HepG2 (cell line): ENCODE measurements around the gene SCIN. TPM values are rescaled to one million over a fixed set of nuclear protein-coding genes. Genes with fewer than 3 reads are reported as not detected.
A peak's percentile ranks its signal among the peaks of the same experiment; 100 is the strongest.

ENCODE experiments used
- ATAC-seq: fragments of 200-7000 bp; cut with Tn5 transposase; 3 replicates; pipeline ENCODE4 v1.9.1; 2020; ENCODE audit warnings: mild to moderate bottlenecking, moderate library complexity
- BruUV-seq: library from RNA; stranded (reverse); fragments of 400-500 nt; replicated peaks from 2 replicates; lab custom pipeline; 2021; lab: Mats Ljungman, UMichigan
- CTCF ChIA-PET: fragments of 300-600 bp; formaldehyde crosslinking; extraction: SDS; loops from one replicate; lab custom pipeline; 2021; ENCODE audit warnings: low total read pairs, inconsistent platforms, low intra/inter-chr PET ratio; lab: Yijun Ruan, JAX
- POLR2A ChIA-PET: fragments of 350-600 bp; sonication (Branson Sonifier 250); formaldehyde crosslinking; loops from one replicate; lab custom pipeline; 2020; ENCODE audit warnings: antibody characterized with exemption, inconsistent platforms; lab: Yijun Ruan, JAX
- DNase-seq: peaks from one replicate; pipeline ENCODE4 v3.0.0-alpha.2; 2015; ENCODE audit warnings: low spot score
- FAIRE-seq: peaks from 3 replicates; lab custom pipeline; 2011; peaks lifted over from hg19 to GRCh38; lab: Jason Lieb, UNC
- H2AFZ ChIP-seq: one replicate; pipeline ENCODE4 v1.6.1; 2011; ENCODE audit warnings: low read length, inconsistent platforms
- H3K27ac ChIP-seq: fragments of 300-600 bp; 3 replicates; pipeline ENCODE4 v1.8.0; 2011; ENCODE audit warnings: mixed run types, mild to moderate bottlenecking, mixed read lengths, low read length, inconsistent platforms; ENCODE audit not compliant: insufficient read depth; ENCODE audit errors: extremely low read length
- H3K27me3 ChIP-seq, 2 experiments: fragments of 200-600 bp in 1 of 2; 2 replicates in 1 of 2; 3 replicates in 1 of 2; pipeline versions ENCODE4 v1.6.0 to v1.8.0; 2011; ENCODE audit warnings: low read length in 2 of 2, mild to moderate bottlenecking in 2 of 2, moderate library complexity in 2 of 2, inconsistent platforms in 1 of 2; ENCODE audit not compliant: insufficient read depth in 2 of 2, control insufficient read depth in 1 of 2
- H3K36me3 ChIP-seq, 2 experiments: fragments of 200-600 bp in 1 of 2; replicated peaks in 1 of 2; 2 replicates in 1 of 2; 3 replicates in 1 of 2; pipeline versions ENCODE4 v1.5.1 to v1.8.0; 2011; ENCODE audit warnings: low read length in 2 of 2, inconsistent platforms in 1 of 2; ENCODE audit not compliant: insufficient read depth in 2 of 2, control insufficient read depth in 1 of 2
- H3K4me1 ChIP-seq: 2 replicates; pipeline ENCODE4 v1.5.1; 2012; ENCODE audit warnings: low read length, inconsistent platforms; ENCODE audit not compliant: insufficient read depth
- H3K4me2 ChIP-seq: 2 replicates; pipeline ENCODE4 v1.6.0; 2011; ENCODE audit warnings: low read depth, low read length, inconsistent platforms
- H3K4me3 ChIP-seq, 3 experiments: fragments of 200-600 bp in 1 of 3; sonication (generic), shearing (Covaris generic) in 1 of 3; replicated peaks in 1 of 3; 2 replicates each; pipeline ENCODE4 v1.5.1; 2011 to 2016; ENCODE audit warnings: low read length in 3 of 3, inconsistent platforms in 2 of 3, low read depth in 2 of 3, mild to moderate bottlenecking in 2 of 3, control low read depth in 1 of 3, mixed read lengths in 1 of 3; ENCODE audit not compliant: insufficient read depth in 1 of 3
- H3K79me2 ChIP-seq: one replicate; pipeline ENCODE4 v1.6.1; 2011; ENCODE audit warnings: low read length, inconsistent platforms; ENCODE audit not compliant: insufficient read depth
- H3K9ac ChIP-seq: 2 replicates; pipeline ENCODE4 v1.6.0; 2011; ENCODE audit warnings: mild to moderate bottlenecking, low read depth, low read length, inconsistent platforms; ENCODE audit not compliant: insufficient read depth
- H3K9me3 ChIP-seq: 2 replicates; pipeline ENCODE4 v1.5.1; 2012; ENCODE audit warnings: mild to moderate bottlenecking, low read length
- H4K20me1 ChIP-seq: 2 replicates; pipeline ENCODE4 v1.6.0; 2011; ENCODE audit warnings: inconsistent platforms, mild to moderate bottlenecking, low read length, moderate library complexity; ENCODE audit not compliant: insufficient read depth
- GPN1 ChIP-seq: sonication (generic); formaldehyde crosslinking; IDR thresholded peaks from 2 replicates; pipeline ENCODE4 v1.5.1; 2020; ENCODE audit warnings: missing genetic modification reagents, borderline replicate concordance
- KLF6 ChIP-seq: IDR thresholded peaks from 2 replicates; pipeline ENCODE4 v1.8.0; 2016; ENCODE audit warnings: missing biosample characterization, missing genetic modification reagents
- LCORL ChIP-seq, 2 experiments: fragments of 450-650 bp in 1 of 2; sonication (generic) in 1 of 2; formaldehyde crosslinking in 1 of 2; IDR thresholded peaks; 2 replicates each; pipeline versions ENCODE4 v1.5.0 to v1.6.1; 2017 to 2020; ENCODE audit warnings: antibody characterized with exemption in 1 of 2, missing genetic modification reagents in 1 of 2
- RBFOX2 ChIP-seq: fragments of 200-400 bp; formaldehyde crosslinking; IDR thresholded peaks from 2 replicates; pipeline ENCODE4 v1.6.1; 2017; ENCODE audit warnings: low read depth, mild to moderate bottlenecking, low read length
- ZNF776 ChIP-seq: sonication (generic); formaldehyde crosslinking; IDR thresholded peaks from 2 replicates; pipeline ENCODE4 v1.4.0; 2020; ENCODE audit warnings: mild to moderate bottlenecking, missing genetic modification reagents
- ZNF800 ChIP-seq: sonication (generic); formaldehyde crosslinking; IDR thresholded peaks from 2 replicates; pipeline ENCODE4 v1.4.0; 2020; ENCODE audit warnings: missing genetic modification reagents
- ZNF83 ChIP-seq: sonication (generic); formaldehyde crosslinking; IDR thresholded peaks from 2 replicates; pipeline ENCODE4 v1.4.0; 2020; ENCODE audit warnings: missing genetic modification reagents, mild to moderate bottlenecking, borderline replicate concordance
- WGBS: methylation state at CpG from one replicate; pipeline ENCODE4 v1.1.6; 2017; ENCODE audit warnings: low lambda C conversion rate; 5-methylcytosine and 5-hydroxymethylcytosine counted together
- in situ Hi-C: cut with HindIII; loops from 2 replicates; pipeline ENCODE4 v1.10.0; 2017; ENCODE audit warnings: low pct_unique_long_range_greater_than_20kb; ENCODE audit not compliant: extremely low pct_ligation_motif_present
- intact Hi-C: fragments of 100-400 bp; cut with micrococcal nuclease; formaldehyde crosslinking; loops from one replicate; pipeline ENCODE4 v1.10.0; 2022; ENCODE audit not compliant: unreplicated experiment
- polyA plus RNA-seq, 8 experiments: library from polyadenylated mRNA; depleted of rRNA in 3 of 8; stranded (reverse) in 7 of 8; unstranded in 1 of 8; fragments of >200 nt; fragmentation: Illumina TruSeq in 4 of 8; extraction: Trizol in 4 of 8; gene quantifications; 2 replicates each; pipeline versions ENCODE4 v1.2.1 to v1.2.3, GENCODE V29; 2011 to 2016; ENCODE audit warnings: low read depth in 4 of 8, missing spikeins in 1 of 8, mixed read lengths in 1 of 8; ENCODE audit not compliant: insufficient read depth in 1 of 8
- total RNA-seq, 5 experiments: library from RNA; depleted of rRNA; stranded (reverse); fragments of >200 nt; fragmentation: Illumina TruSeq; extraction: Trizol; gene quantifications; 2 replicates each; pipeline ENCODE4 v1.2.3, GENCODE V29; 2016; ENCODE audit warnings: low read depth in 1 of 5

Gene SCIN
- total and polyA plus RNA-seq, 2 of the 13 experiments (the other 11 are each of a cell fraction or from before 2014, with no cell fraction given), result not detected

DNA sequence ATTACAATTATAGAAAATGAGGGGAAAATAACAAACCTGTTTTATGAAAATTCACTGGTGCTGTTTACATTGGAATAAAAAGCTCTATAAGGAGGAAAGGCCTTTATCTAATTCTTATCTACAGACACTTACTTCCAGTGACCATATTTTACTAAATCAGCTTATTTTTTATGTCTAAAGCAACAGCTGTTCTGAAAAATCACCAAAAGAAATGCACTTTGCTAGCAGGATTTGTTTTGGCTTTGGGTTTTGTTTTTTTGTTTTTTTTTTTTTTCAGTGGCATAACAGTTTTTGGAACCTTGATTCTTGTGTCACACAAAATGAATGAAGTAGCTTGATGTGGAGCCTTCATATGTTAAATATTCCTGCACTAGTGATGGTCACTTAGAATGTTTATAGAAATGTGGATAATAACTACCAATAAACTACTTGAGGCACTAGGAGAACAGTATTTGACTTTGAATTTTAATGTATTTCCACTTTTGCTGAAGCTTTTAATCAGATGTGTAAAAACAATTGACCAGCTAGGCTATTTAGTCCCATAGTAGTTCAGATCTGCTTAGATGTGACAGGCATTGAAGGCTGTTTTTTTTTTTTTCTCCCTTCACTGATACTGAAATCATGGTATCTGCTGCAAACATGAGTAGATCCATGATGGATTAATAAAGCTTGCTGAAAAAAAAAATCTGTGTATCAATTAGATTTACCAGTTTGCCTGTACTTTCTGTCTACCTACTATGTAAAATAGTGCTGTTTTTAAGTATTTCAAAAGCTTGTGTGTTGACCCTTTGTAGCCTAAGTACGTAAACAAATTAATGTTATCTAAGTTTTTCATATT lies 119.7 kb downstream of the SCIN start:
- Histone ChIP-seq H3K4me3 (peak overlapping the region; percentile 53 to 56 (median 54); a peak in 5 of 6 replicates), H3K9me3 (no peaks in the 10 kb centered on the region), H3K4me2 (peak overlapping the region; percentile 69), H3K27me3 (no peaks in the 10 kb centered on the region), H4K20me1 (no peaks in the 10 kb centered on the region), H3K79me2 (peaks cover 33% of the 10 kb centered on the region), H2AFZ (no peak overlapping the region), H3K36me3 (no peaks in the 10 kb centered on the region), H3K27ac (no peak overlapping the region), H3K9ac (peak overlapping the region; percentile 41), H3K4me1 (peaks cover 29% of the 10 kb centered on the region)
- intact Hi-C loops (no loop called here), in situ Hi-C loops (loop anchor here (25.0 kb wide), 1 partner anchor 422 kb away; no protein-coding TSS in a partner anchor)
- CTCF ChIA-PET, result no interaction called here
- no peak for DNase-seq
- ATAC-seq, result no peak
- POLR2A ChIA-PET, result interaction anchor here (0.6 to 3.7 kb wide), 2 partner anchors 13 to 327 kb away, joined by 3 to 20 read pairs; no protein-coding TSS in a partner anchor
- no TSS peak for BruUV-seq
- no peak for FAIRE-seq
- 97% methylated on average over 1 of the region's 1 CpG for WGBS
- TF ChIP-seq ZNF776 (CRISPR knock-in tag), result no peak
- no peak for TF ChIP-seq LCORL (IDR thresholded peaks at IDR 0.05)
- no peak for TF ChIP-seq LCORL (CRISPR knock-in tag; IDR thresholded peaks at IDR 0.05)
- TF ChIP-seq ZNF83 (CRISPR knock-in tag), result no peak
- no peak for TF ChIP-seq GPN1 (CRISPR knock-in tag)
- TF ChIP-seq ZNF800, result no peak
- TF ChIP-seq KLF6 (CRISPR knock-in tag), result no peak
- TF ChIP-seq RBFOX2, result peak; percentile 58; the same call in 1 of the 2 replicates
